Transverse colon (tissue), 4 donors: Measurements from ENCODE around the gene SOAT1. TPM values are rescaled to one million over a fixed set of nuclear protein-coding genes. Genes with fewer than 3 reads are reported as not detected.
"Not testable (repeated sequence)": the region's sequence is repeated elsewhere in the genome, so short reads cannot be mapped to it uniquely, and the experiment has no call there.

Experiments
- DNase-seq: peaks from one replicate; pipeline ENCODE4 v3.0.0-alpha.2; 2019
- H3K27ac ChIP-seq, 4 donors: fragments of 200-600 bp; sonication (generic); 2 replicates each; pipeline ENCODE4 v1.5.1; 2016 to 2018; ENCODE audit warnings: inconsistent platforms in 4 of 4
- H3K27me3 ChIP-seq: fragments of 200-600 bp; sonication (generic); 2 replicates; pipeline ENCODE4 v1.5.1; 2017; ENCODE audit warnings: inconsistent platforms
- H3K36me3 ChIP-seq, 4 donors: fragments of 200-600 bp; sonication (generic); 2 replicates each; pipeline ENCODE4 v1.5.1; 2017 to 2019; ENCODE audit warnings: inconsistent platforms in 4 of 4
- H3K4me1 ChIP-seq, 4 donors: fragments of 200-600 bp; sonication (generic); 2 replicates each; pipeline ENCODE4 v1.5.1; 2017 to 2020; ENCODE audit warnings: inconsistent platforms in 4 of 4
- H3K4me3 ChIP-seq, 4 donors: fragments of 200-600 bp; sonication (generic); 1 replicate in 1 of 4; 2 replicates in 3 of 4; pipeline versions ENCODE4 v1.5.1 to v1.6.1; 2017 to 2019; ENCODE audit warnings: inconsistent platforms in 4 of 4
- H3K9me3 ChIP-seq, 2 donors: fragments of 200-600 bp; sonication (generic); 2 replicates each; pipeline ENCODE4 v1.5.1; 2017 to 2019; ENCODE audit warnings: inconsistent platforms in 2 of 2
- CTCF ChIP-seq, 5 experiments: fragments of 200-600 bp in 3 of 5; fragments of 450-650 bp in 2 of 5; sonication (generic) in 3 of 5; IDR thresholded peaks; 1 replicate in 2 of 5; 2 replicates in 3 of 5; pipeline ENCODE4 v1.5.1; 2016 to 2017; ENCODE audit warnings: antibody characterized with exemption in 5 of 5, inconsistent platforms in 3 of 5, mild to moderate bottlenecking in 2 of 5, moderate library complexity in 1 of 5
- EP300 ChIP-seq: sonication (generic); formaldehyde crosslinking; IDR thresholded peaks from one replicate; pipeline ENCODE4 v1.6.1; 2017; ENCODE audit warnings: antibody characterized with exemption, low read depth
- POLR2A ChIP-seq: fragments of 450-650 bp; IDR thresholded peaks from one replicate; pipeline ENCODE4 v1.6.1; 2016; ENCODE audit warnings: antibody characterized with exemption, mild to moderate bottlenecking, moderate library complexity
- POLR2AphosphoS5 ChIP-seq, 3 donors: sonication (generic); formaldehyde crosslinking; IDR thresholded peaks; one replicate each; pipeline ENCODE4 v1.6.1; 2016; ENCODE audit warnings: antibody characterized with exemption in 3 of 3
- WGBS, 2 donors: methylation state at CpG; one replicate each; pipeline ENCODE4 v1.1.5; 2018; ENCODE audit warnings: low coverage in 1 of 2; 5-methylcytosine and 5-hydroxymethylcytosine counted together
- in situ Hi-C, 4 donors: fragments of 200-750 bp; cut with MboI; loops; one replicate each; pipeline versions ENCODE4 v1.15.0 to v1.15.1; 2017; ENCODE audit warnings: low sequenced_read_pairs in 3 of 4, low pct_ligation_motif_present in 1 of 4, low pct_unique_long_range_greater_than_20kb in 1 of 4
- intact Hi-C: fragments of 100-400 bp; cut with DNase I; formaldehyde crosslinking; loops from one replicate; pipeline ENCODE4 v1.15.1; 2023; ENCODE audit warnings: low total_unique reads
- small RNA-seq, 4 donors: library from RNA; depleted of rRNA; stranded (forward); fragments of <200 nt; gene quantifications; one replicate each; pipeline ENCODE3, GENCODE V24; 2016
- total RNA-seq, 4 donors: library from RNA; depleted of rRNA; stranded (reverse); fragments of >200 nt; gene quantifications; one replicate each; pipeline ENCODE4 v1.1.0, GENCODE V29; 2016

The SOAT1 gene
- total RNA-seq, 4 donors from 2014 or later: 4.0 to 13.9 (median 10.3) TPM

GRCh38 chr1:179393721-179394120 is 100.1 kb downstream of the SOAT1 start:
- WGBS, 2 donors: 90 to 99% methylated on average over 3 of the region's 3 CpGs
- Histone ChIP-seq H3K27ac (no peak overlapping the region), H3K4me3 (no peak overlapping the region), H3K4me1 (no peaks in the 10 kb centered on the region), H3K36me3 (no peaks in the 10 kb centered on the region), H3K9me3 (peaks cover 0 to 5% of the 10 kb centered on the region in 2 donors), H3K27me3 (no peaks in the 10 kb centered on the region)
- DNase-seq: no peak
- TF ChIP-seq POLR2A (no peak), CTCF (IDR thresholded peaks at IDR 0.05) (no peak), POLR2AphosphoS5 (IDR thresholded peaks at IDR 0.05) (no peak), EP300 (no peak)
- in situ Hi-C loops (no loop called here), intact Hi-C loops (no loop called here)

GRCh38 chr1:179399399-179399798 is 105.8 kb downstream of the SOAT1 start:
- DNase-seq, H3K27me3 ChIP-seq, intact Hi-C loops, in situ Hi-C loops, H3K27ac ChIP-seq, H3K9me3 ChIP-seq, H3K4me1 ChIP-seq, H3K36me3 ChIP-seq, H3K4me3 ChIP-seq: not testable (repeated sequence)
- 84 to 88% methylated on average over 2 of the region's 2 CpGs for WGBS, 2 donors

Small RNA genes within 50 kb of the gene (small RNA-seq; reads per million reads assigned to genes)
- 0 reads per million in 4 donors for gene AL512326.2

Other genes with a start within 250 kb of the SOAT1 start
- gene TOR3A, start 211.7 kb upstream of the SOAT1 start, total RNA-seq: 100 to 1,000 TPM in 1 of 4 donors, 10 to 100 TPM in 3; 66.2 to 308 (median 72.7) TPM
- 10 to 100 TPM in 3 of 4 donors, 1 to 10 TPM in 1; 9.6 to 51.7 (median 14.3) TPM for gene ABL2, start 64.1 kb upstream of the SOAT1 start, total RNA-seq
- 1 to 10 TPM; 3.1 to 8.4 (median 4.0) TPM for gene AXDND1, start 72.2 kb downstream of the SOAT1 start, total RNA-seq